ENCODE data around the gene FLNA. TPM values are rescaled to one million over a fixed set of nuclear protein-coding genes. Genes with fewer than 3 reads are reported as not detected.
"Not testable (repeated sequence)": the region's sequence is repeated elsewhere in the genome, so short reads cannot be mapped to it uniquely, and the experiment has no call there.

FLNA gene
- total RNA-seq, 5 donors from 2014 or later (not counting 1 experiment from before 2014, with no cell fraction given): 893 to 1,483 (median 1,268) TPM

DNA sequence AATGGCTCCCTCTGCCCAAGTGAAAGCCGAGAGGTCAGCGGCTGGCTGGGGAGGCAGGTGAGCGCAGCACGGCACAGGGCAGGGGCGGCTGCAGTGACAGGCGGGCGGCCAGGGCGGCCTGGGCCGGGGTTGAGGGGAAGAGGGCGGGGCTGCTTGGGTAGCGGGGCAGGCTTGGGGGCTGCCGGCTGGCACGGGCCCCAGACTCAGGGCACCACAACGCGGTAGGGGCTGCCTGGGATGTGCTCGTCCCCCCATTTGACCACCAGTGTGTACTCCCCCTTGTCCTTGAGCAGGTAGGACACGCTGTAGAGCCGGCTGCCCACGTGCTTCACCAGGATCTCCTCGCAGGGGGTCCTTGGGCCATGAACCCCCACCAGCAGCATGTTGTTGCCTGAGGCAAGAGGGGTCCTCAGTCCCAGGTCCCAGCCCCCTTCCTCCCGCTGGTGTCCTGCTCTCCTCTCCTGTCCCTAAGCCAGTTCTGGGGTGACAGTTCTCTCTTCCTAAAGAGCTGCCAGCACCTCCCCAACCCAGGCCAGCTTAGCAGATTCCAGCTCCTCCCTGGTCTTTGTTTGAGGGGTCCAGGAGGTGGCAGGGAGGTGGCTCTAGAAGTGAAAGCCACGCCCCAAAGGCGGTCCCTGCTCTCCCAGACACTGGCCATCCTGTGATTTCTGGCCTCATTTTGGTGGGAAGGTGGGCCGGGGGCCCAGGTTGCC is 25.6 kb downstream of the FLNA start:
- H3K27me3 Mint-ChIP-seq: no peaks in the 10 kb centered on the region
- POLR2A ChIA-PET: no interaction called here
- ATAC-seq (replicated peaks in 1 of 4) (no peak), DNase-seq (peak in 1 of 35 experiments; percentile 14)
- Histone ChIP-seq H3K27ac (ENCODE audit: low read length) (peak overlapping the region; percentile 58), H3K36me3 (ENCODE audit: control insufficient read depth in 2 of 2, extremely low read depth in 1 of 2, insufficient read depth in 1 of 2, low read length in 1 of 2) (peaks cover 2 to 57% of the 10 kb centered on the region in 2 donors), H3K27me3 (replicated peaks in 1 of 2; ENCODE audit: control insufficient read depth in 2 of 2, extremely low read depth in 1 of 2, insufficient read depth in 2 of 2, low read length in 1 of 2) (no peaks in the 10 kb centered on the region), H3K9me3 (no peaks in the 10 kb centered on the region), H3K4me3 (ENCODE audit: control insufficient read depth in 1 of 2, extremely low read depth in 1 of 2, low read length in 1 of 2) (no peak overlapping the region), H3K4me1 (ENCODE audit: control insufficient read depth in 1 of 2, extremely low read depth in 1 of 2, insufficient read depth in 2 of 2, low read length in 2 of 2) (peaks cover 4 to 68% of the 10 kb centered on the region in 2 experiments)
- H3K4me1 Mint-ChIP-seq: peaks cover 34 to 61% (median 43%) of the 10 kb centered on the region in 3 donors
- H3K36me3 Mint-ChIP-seq: peaks cover 4% of the 10 kb centered on the region
- WGBS (ENCODE audit: insufficient coverage): 96% methylated on average over 4 of the region's 24 CpGs
- H3K9me3 Mint-ChIP-seq: no peaks in the 10 kb centered on the region
- CTCF ChIA-PET: no interaction called here
- peak overlapping the region; percentile 27 to 55 for H3K27ac Mint-ChIP-seq
- H3K4me3 Mint-ChIP-seq: peak overlapping the region in 1 of 3 donors; percentile 30

DNA sequence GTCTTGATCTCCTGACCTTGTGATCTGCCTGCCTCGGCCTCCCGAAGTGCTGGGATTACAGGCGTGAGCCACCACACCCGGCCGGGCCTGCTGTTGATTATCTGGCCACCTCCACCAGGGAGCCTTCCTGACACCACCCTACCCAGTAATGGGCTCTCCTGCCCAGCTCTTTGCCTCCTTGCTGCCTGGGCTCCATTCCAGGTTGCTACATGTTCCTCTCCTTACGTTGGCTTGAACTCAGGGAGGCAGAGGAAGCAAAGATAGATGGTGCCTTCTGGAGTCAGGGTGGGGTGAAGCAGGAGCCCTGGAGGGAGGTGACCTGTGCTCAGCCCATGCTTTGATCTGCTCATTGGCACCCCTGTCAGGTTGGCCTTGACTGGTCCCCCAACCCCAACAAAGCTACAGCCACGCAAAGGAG is 26.3 kb downstream of the FLNA start:
- H3K4me1 Mint-ChIP-seq: peaks cover 34 to 55% (median 41%) of the 10 kb centered on the region in 3 donors
- no peaks in the 10 kb centered on the region for H3K9me3 ChIP-seq
- DNase-seq: peak in 1 of 35 experiments; percentile 25
- no peak for ATAC-seq (replicated peaks in 1 of 4)
- peak overlapping the region; percentile 63 to 69 for H3K27ac Mint-ChIP-seq
- no peaks in the 10 kb centered on the region for H3K9me3 Mint-ChIP-seq
- H3K36me3 Mint-ChIP-seq: peaks cover 4% of the 10 kb centered on the region
- peaks cover 4 to 61% of the 10 kb centered on the region in 2 experiments for H3K4me1 ChIP-seq (ENCODE audit: control insufficient read depth in 1 of 2, extremely low read depth in 1 of 2, insufficient read depth in 2 of 2, low read length in 2 of 2)
- no peaks in the 10 kb centered on the region for H3K27me3 ChIP-seq (replicated peaks in 1 of 2; ENCODE audit: control insufficient read depth in 2 of 2, extremely low read depth in 1 of 2, insufficient read depth in 2 of 2, low read length in 1 of 2)
- peak overlapping the region; percentile 58 for H3K27ac ChIP-seq (ENCODE audit: low read length)
- POLR2A ChIA-PET: interaction anchor here in 1 of 2 donors (1.3 kb wide), 1 partner anchor 31 kb away, joined by 3 read pairs; the partner anchor contains the start of gene EMD
- WGBS (ENCODE audit: insufficient coverage): no CpG with 5 or more reads among the region's 7 CpGs
- H3K27me3 Mint-ChIP-seq: no peaks in the 10 kb centered on the region
- peaks cover 2 to 50% of the 10 kb centered on the region in 2 donors for H3K36me3 ChIP-seq (ENCODE audit: control insufficient read depth in 2 of 2, extremely low read depth in 1 of 2, insufficient read depth in 1 of 2, low read length in 1 of 2)
- no peak overlapping the region for H3K4me3 ChIP-seq (ENCODE audit: control insufficient read depth in 1 of 2, extremely low read depth in 1 of 2, low read length in 1 of 2)
- CTCF ChIA-PET: interaction anchor here in 1 of 2 donors (0.7 kb wide), 1 partner anchor 185 kb away, joined by 8 read pairs; no protein-coding TSS in a partner anchor
- peak overlapping the region in 1 of 3 donors; percentile 29 for H3K4me3 Mint-ChIP-seq

DNA sequence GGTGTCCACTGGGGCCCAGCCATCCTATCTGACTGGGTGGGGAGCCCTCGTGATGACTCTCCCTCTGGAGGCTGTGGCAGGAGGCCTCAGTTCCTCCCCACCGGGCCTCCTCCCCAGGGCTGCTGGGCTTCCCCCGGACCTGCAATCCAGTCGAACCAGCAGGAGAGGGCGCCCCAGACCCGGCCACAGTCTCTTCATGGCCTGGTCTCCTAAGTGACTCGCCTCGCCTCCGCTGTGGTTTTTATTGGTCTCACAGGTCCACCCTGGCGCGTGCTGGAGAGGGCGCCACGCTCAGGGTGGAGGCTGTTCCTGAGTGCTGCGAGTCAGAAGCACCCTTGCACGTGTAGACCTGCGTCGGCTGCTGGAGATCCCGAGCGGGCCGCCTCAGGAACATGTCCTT is 30.8 kb downstream of the FLNA start:
- ATAC-seq (replicated peaks in 1 of 4): peak; percentile 18 to 24 (median 21)

DNA sequence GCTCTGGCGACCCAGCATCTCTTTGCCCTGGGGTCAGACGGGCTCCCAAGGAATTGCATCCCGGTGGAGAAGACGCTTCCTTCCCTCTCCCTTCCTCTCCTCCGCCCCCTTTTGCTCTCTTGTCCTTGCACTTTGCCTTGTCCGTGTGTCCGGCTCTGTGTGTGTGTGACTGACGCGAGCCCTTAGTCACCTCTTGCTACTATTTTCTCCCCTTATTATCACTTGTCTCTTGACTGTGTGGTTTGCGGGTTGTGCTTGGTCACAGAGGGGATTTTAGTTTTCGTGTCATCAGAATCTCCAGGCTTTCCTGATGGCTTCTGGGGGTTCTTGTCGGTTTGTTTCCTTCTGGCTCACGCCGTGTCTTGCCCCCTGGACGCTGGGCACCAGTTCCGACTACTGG is 31.4 kb downstream of the FLNA start:
- H3K4me3 Mint-ChIP-seq; H3K27ac ChIP-seq (ENCODE audit: low read length); CTCF ChIA-PET; DNase-seq; H3K9me3 ChIP-seq; H3K36me3 Mint-ChIP-seq; ATAC-seq (replicated peaks in 1 of 4); H3K36me3 ChIP-seq (ENCODE audit: control insufficient read depth in 2 of 2, extremely low read depth in 1 of 2, insufficient read depth in 1 of 2, low read length in 1 of 2); H3K4me3 ChIP-seq (ENCODE audit: control insufficient read depth in 1 of 2, extremely low read depth in 1 of 2, low read length in 1 of 2); H3K9me3 Mint-ChIP-seq; H3K27ac Mint-ChIP-seq; H3K27me3 ChIP-seq (replicated peaks in 1 of 2; ENCODE audit: control insufficient read depth in 2 of 2, extremely low read depth in 1 of 2, insufficient read depth in 2 of 2, low read length in 1 of 2); H3K27me3 Mint-ChIP-seq; POLR2A ChIA-PET: not testable (repeated sequence)
- no CpG with 5 or more reads among the region's 16 CpGs for WGBS (ENCODE audit: insufficient coverage)
- peaks cover 8 to 11% (median 9%) of the 10 kb centered on the region in 3 donors for H3K4me1 Mint-ChIP-seq
- peaks cover 0 to 10% of the 10 kb centered on the region in 2 experiments for H3K4me1 ChIP-seq (ENCODE audit: control insufficient read depth in 1 of 2, extremely low read depth in 1 of 2, insufficient read depth in 2 of 2, low read length in 2 of 2)

More for the DNA sequence above, 30.8 kb downstream of the FLNA start:
- WGBS (ENCODE audit: insufficient coverage): no CpG with 5 or more reads among the region's 20 CpGs
- DNase-seq; H3K9me3 Mint-ChIP-seq; CTCF ChIA-PET; H3K27ac ChIP-seq (ENCODE audit: low read length); H3K4me3 Mint-ChIP-seq; H3K9me3 ChIP-seq; H3K27ac Mint-ChIP-seq; H3K27me3 Mint-ChIP-seq; POLR2A ChIA-PET; H3K36me3 ChIP-seq (ENCODE audit: control insufficient read depth in 2 of 2, extremely low read depth in 1 of 2, insufficient read depth in 1 of 2, low read length in 1 of 2); H3K27me3 ChIP-seq (replicated peaks in 1 of 2; ENCODE audit: control insufficient read depth in 2 of 2, extremely low read depth in 1 of 2, insufficient read depth in 2 of 2, low read length in 1 of 2); H3K36me3 Mint-ChIP-seq; H3K4me3 ChIP-seq (ENCODE audit: control insufficient read depth in 1 of 2, extremely low read depth in 1 of 2, low read length in 1 of 2): not testable (repeated sequence)
- H3K4me1 Mint-ChIP-seq: peaks cover 12 to 15% (median 13%) of the 10 kb centered on the region in 3 donors
- H3K4me1 ChIP-seq (ENCODE audit: control insufficient read depth in 1 of 2, extremely low read depth in 1 of 2, insufficient read depth in 2 of 2, low read length in 2 of 2): peaks cover 0 to 16% of the 10 kb centered on the region in 2 experiments

DNA sequence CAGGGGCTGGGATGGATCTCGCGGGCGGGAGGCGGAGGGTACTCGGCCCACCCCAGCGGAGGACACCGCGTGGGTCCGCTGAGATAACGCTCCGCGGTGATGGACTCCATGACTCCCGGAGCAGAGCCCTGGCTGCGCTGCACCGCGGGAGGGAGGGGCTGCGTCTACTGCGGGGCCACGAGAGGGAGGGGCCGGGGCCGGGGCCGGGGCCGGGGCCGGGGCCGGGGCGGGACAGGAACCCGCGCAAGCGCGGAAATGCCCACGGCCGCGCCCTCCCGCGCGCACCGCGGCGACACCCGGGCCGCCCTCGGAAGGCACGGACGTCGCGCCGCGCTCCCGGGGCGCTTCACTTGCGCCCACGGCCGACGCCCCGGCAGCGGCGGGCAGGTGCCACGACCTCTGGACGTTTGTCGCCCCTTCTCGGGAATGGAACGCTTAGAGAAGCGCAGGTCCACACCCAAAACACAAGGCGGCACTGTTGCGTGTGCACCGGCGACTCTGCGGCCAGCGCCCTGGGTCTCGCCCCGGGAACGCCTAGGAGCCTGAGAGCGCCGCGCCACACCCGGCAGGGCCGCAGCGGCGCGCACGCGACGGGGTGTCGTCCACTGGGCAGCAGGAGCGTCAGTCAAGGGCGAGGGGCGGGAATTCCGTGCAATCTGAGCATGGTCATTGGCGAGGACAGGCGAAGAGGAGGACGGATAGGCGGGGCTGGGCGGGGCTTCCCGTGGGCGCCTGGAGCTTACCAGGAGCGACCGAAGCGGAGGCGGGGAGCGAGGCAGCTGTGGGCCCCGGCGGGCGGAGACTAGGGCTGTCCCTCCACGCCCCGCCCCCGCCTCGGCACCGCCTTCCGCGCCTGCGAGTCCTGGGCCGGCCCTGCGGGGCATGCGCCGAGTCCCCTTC is 32.8 kb downstream of the FLNA start:
- ATAC-seq (replicated peaks in 1 of 4): peak; percentile 76 to 80 (median 78)
- H3K36me3 ChIP-seq (ENCODE audit: control insufficient read depth in 2 of 2, extremely low read depth in 1 of 2, insufficient read depth in 1 of 2, low read length in 1 of 2); CTCF ChIA-PET; H3K27me3 ChIP-seq (replicated peaks in 1 of 2; ENCODE audit: control insufficient read depth in 2 of 2, extremely low read depth in 1 of 2, insufficient read depth in 2 of 2, low read length in 1 of 2); DNase-seq; H3K36me3 Mint-ChIP-seq; H3K4me1 ChIP-seq (ENCODE audit: control insufficient read depth in 1 of 2, extremely low read depth in 1 of 2, insufficient read depth in 2 of 2, low read length in 2 of 2); H3K9me3 ChIP-seq; H3K4me1 Mint-ChIP-seq; H3K4me3 Mint-ChIP-seq; H3K27me3 Mint-ChIP-seq; H3K27ac Mint-ChIP-seq; H3K4me3 ChIP-seq (ENCODE audit: control insufficient read depth in 1 of 2, extremely low read depth in 1 of 2, low read length in 1 of 2); H3K27ac ChIP-seq (ENCODE audit: low read length); H3K9me3 Mint-ChIP-seq; POLR2A ChIA-PET: not testable (repeated sequence)
- WGBS (ENCODE audit: insufficient coverage): no CpG with 5 or more reads among the region's 115 CpGs

DNA sequence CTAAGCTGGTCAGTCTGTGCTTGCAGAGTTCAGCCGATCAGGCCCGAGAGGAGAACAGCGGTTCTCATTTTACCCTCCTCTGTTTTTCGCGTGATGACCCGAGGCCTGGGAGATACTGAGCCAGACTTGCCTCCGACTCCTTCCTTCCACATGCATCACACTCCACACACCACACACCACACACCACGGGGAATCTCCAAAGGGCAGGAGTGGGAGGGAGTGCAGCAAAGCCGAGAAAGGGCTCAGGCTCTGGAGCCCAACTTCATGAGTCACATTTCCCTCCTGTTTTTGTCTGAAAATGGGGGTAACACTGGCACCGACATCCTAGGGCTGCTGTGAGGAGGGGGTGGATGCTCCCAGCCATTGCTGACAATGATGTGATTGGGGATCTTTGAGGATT is 39.9 kb downstream of the FLNA start:
- no peak overlapping the region for H3K27ac ChIP-seq (ENCODE audit: low read length)
- no peak for DNase-seq
- POLR2A ChIA-PET: no interaction called here
- Mint-ChIP-seq H3K4me3 (no peak overlapping the region), H3K27ac (peak overlapping the region; percentile 65 to 70), H3K9me3 (no peaks in the 10 kb centered on the region), H3K27me3 (peaks cover 0 to 3% of the 10 kb centered on the region in 2 donors), H3K36me3 (no peaks in the 10 kb centered on the region), H3K4me1 (peaks cover 10 to 30% (median 22%) of the 10 kb centered on the region in 3 donors)
- H3K4me1 ChIP-seq (ENCODE audit: control insufficient read depth in 1 of 2, extremely low read depth in 1 of 2, insufficient read depth in 2 of 2, low read length in 2 of 2): peaks cover 0 to 16% of the 10 kb centered on the region in 2 experiments
- H3K36me3 ChIP-seq (ENCODE audit: control insufficient read depth in 2 of 2, extremely low read depth in 1 of 2, insufficient read depth in 1 of 2, low read length in 1 of 2): no peaks in the 10 kb centered on the region
- no peak for ATAC-seq (replicated peaks in 1 of 4)
- no peaks in the 10 kb centered on the region for H3K27me3 ChIP-seq (replicated peaks in 1 of 2; ENCODE audit: control insufficient read depth in 2 of 2, extremely low read depth in 1 of 2, insufficient read depth in 2 of 2, low read length in 1 of 2)
- no CpG with 5 or more reads among the region's 10 CpGs for WGBS (ENCODE audit: insufficient coverage)
- H3K9me3 ChIP-seq: no peaks in the 10 kb centered on the region
- H3K4me3 ChIP-seq (ENCODE audit: control insufficient read depth in 1 of 2, extremely low read depth in 1 of 2, low read length in 1 of 2): no peak overlapping the region
- CTCF ChIA-PET: no interaction called here
